Amniotic stem cell (primary cell): ENCODE measurements around the gene NTRK3.

Experiments used
- DNase-seq: peaks from one replicate; lab custom pipeline; 2025; lab: John Stamatoyannopoulos, UW

NTRK3 gene

GRCh38 chr15:88120026-88120425 lies 136.5 kb downstream of the NTRK3 start:
- no peak for DNase-seq

GRCh38 chr15:88118741-88119140 lies 137.8 kb downstream of the NTRK3 start:
- DNase-seq, result no peak

GRCh38 chr15:88118035-88118434 lies 138.5 kb downstream of the NTRK3 start:
- no peak for DNase-seq

- no peak for DNase-seq
These were observed 140.9 kb downstream of the NTRK3 start for GRCh38 chr15:88115486-88116152.

GRCh38 chr15:88113613-88114308 lies 142.8 kb downstream of the NTRK3 start:
- DNase-seq, result no peak

- DNase-seq, result no peak
These were observed 147.5 kb downstream of the NTRK3 start for GRCh38 chr15:88108991-88109390.

GRCh38 chr15:88108477-88108876 lies 148.1 kb downstream of the NTRK3 start:
- no peak for DNase-seq

- DNase-seq, result no peak
These were observed 150.5 kb downstream of the NTRK3 start for GRCh38 chr15:88106074-88106473.

- no peak for DNase-seq
These were observed 152.2 kb downstream of the NTRK3 start for GRCh38 chr15:88104357-88104756.

GRCh38 chr15:88100181-88100580 lies 156.4 kb downstream of the NTRK3 start:
- no peak for DNase-seq

- DNase-seq, result no peak
These were observed 158.2 kb downstream of the NTRK3 start for GRCh38 chr15:88098361-88098760.

GRCh38 chr15:88091444-88092016 lies 165.0 kb downstream of the NTRK3 start:
- DNase-seq, result no peak

GRCh38 chr15:88090481-88091011 lies 166.0 kb downstream of the NTRK3 start:
- DNase-seq, result no peak

- DNase-seq, result no peak
These were observed 166.8 kb downstream of the NTRK3 start for GRCh38 chr15:88089731-88090130.

GRCh38 chr15:88089024-88089620 lies 167.4 kb downstream of the NTRK3 start:
- DNase-seq, result no peak

GRCh38 chr15:88083811-88084760 lies 172.5 kb downstream of the NTRK3 start:
- DNase-seq, result no peak

- DNase-seq, result no peak
These were observed 175.9 kb downstream of the NTRK3 start for GRCh38 chr15:88080616-88081015.

- no peak for DNase-seq
These were observed 179.1 kb downstream of the NTRK3 start for GRCh38 chr15:88077296-88078020.

- DNase-seq, result no peak
These were observed 180.2 kb downstream of the NTRK3 start for GRCh38 chr15:88076328-88076727.

GRCh38 chr15:88075102-88075501 lies 181.4 kb downstream of the NTRK3 start:
- DNase-seq, result no peak

GRCh38 chr15:88074386-88074785 lies 182.2 kb downstream of the NTRK3 start:
- no peak for DNase-seq
